Measurements from ENCODE around the gene GABARAPL2. TPM values are rescaled to one million over a fixed set of nuclear protein-coding genes. Genes with fewer than 3 reads are reported as not detected.

Gene GABARAPL2
- total and polyA plus RNA-seq, 5 experiments from 2014 or later, result 76.5 to 291 (median 226) TPM

Other genes starting within 250 kb of the GABARAPL2 start
- gene CFDP1, start 132.9 kb upstream of the GABARAPL2 start, total RNA-seq, result 10 to 100 TPM; 34.9 to 39.0 TPM
- 10 to 100 TPM; 34.3 to 36.8 (median 34.5) TPM for gene CFDP1, start 132.9 kb upstream of the GABARAPL2 start, polyA plus RNA-seq
- gene TMEM170A, start 101.7 kb upstream of the GABARAPL2 start, total RNA-seq, result 10 to 100 TPM; 42.3 to 53.2 TPM
- gene TMEM170A, start 101.7 kb upstream of the GABARAPL2 start, polyA plus RNA-seq, result 10 to 100 TPM; 32.8 to 45.1 (median 33.8) TPM
- not detected for gene CHST6, start 70.9 kb upstream of the GABARAPL2 start, total RNA-seq
- gene CHST6, start 70.9 kb upstream of the GABARAPL2 start, polyA plus RNA-seq, result not detected
- gene CHST5, start 30.3 kb upstream of the GABARAPL2 start, total RNA-seq, result not detected
- not detected for gene CHST5, start 30.3 kb upstream of the GABARAPL2 start, polyA plus RNA-seq
- 1 to 10 TPM; 2.4 to 2.9 TPM for gene TMEM231, start 10.1 kb upstream of the GABARAPL2 start, total RNA-seq
- 1 to 10 TPM in 1 of 3 donors, under 1 TPM in 2; 0.95 to 1.4 (median 0.99) TPM for gene TMEM231, start 10.1 kb upstream of the GABARAPL2 start, polyA plus RNA-seq
- 10 to 100 TPM; 66.6 to 69.6 TPM for gene ADAT1, start 56.9 kb downstream of the GABARAPL2 start, total RNA-seq
- gene ADAT1, start 56.9 kb downstream of the GABARAPL2 start, polyA plus RNA-seq, result 10 to 100 TPM; 35.0 to 41.5 (median 39.8) TPM
- gene KARS1, start 81.3 kb downstream of the GABARAPL2 start, total RNA-seq, result 100 to 1,000 TPM; 140 to 142 TPM
- gene KARS1, start 81.3 kb downstream of the GABARAPL2 start, polyA plus RNA-seq, result 100 to 1,000 TPM; 194 to 214 (median 209) TPM
- 10 to 100 TPM; 89.8 to 92.1 TPM for gene TERF2IP, start 81.4 kb downstream of the GABARAPL2 start, total RNA-seq
- gene TERF2IP, start 81.4 kb downstream of the GABARAPL2 start, polyA plus RNA-seq, result 100 to 1,000 TPM in 2 of 3 donors, 10 to 100 TPM in 1; 96.4 to 137 (median 125) TPM
- gene CPHXL2, start 110.6 kb downstream of the GABARAPL2 start, total RNA-seq, result not detected
- not detected for gene CPHXL2, start 110.6 kb downstream of the GABARAPL2 start, polyA plus RNA-seq
- not detected for gene DUXB, start 135.1 kb downstream of the GABARAPL2 start, total RNA-seq
- gene DUXB, start 135.1 kb downstream of the GABARAPL2 start, polyA plus RNA-seq, result not detected
- not detected for gene CPHXL, start 160.1 kb downstream of the GABARAPL2 start, total RNA-seq
- gene CPHXL, start 160.1 kb downstream of the GABARAPL2 start, polyA plus RNA-seq, result not detected